Measurements from ENCODE around the gene TAF10. TPM values are rescaled to one million over a fixed set of nuclear protein-coding genes. Genes with fewer than 3 reads are reported as not detected.

TAF10 gene
- total RNA-seq, 4 donors from 2014 or later: 49.8 to 77.8 (median 65.7) TPM

DNA sequence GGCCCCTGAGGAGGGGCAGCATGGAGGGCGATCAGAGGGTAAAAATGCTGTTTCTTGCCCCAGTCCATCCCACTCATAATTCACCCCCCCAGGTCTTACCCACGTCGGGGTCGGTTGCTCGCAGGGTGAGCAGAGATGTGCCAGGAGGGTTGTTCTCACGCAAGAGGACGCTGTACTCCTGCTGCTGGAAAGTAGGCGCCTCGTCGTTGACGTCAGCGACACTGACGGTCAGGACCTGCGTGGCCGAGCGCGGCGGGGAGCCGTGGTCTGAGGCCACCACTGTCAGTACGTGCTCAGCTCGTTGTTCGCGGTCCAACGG, 17.5 kb upstream of the TAF10 start:
- intact Hi-C loops (cut with DNase I; ENCODE audit: low total_unique reads): no loop called here
- Histone ChIP-seq H3K36me3 (no peaks in the 10 kb centered on the region), H3K4me3 (no peak overlapping the region), H3K9me3 (no peaks in the 10 kb centered on the region), H3K27ac (no peak overlapping the region), H3K4me1 (no peaks in the 10 kb centered on the region), H3K27me3 (no peaks in the 10 kb centered on the region)
- in situ Hi-C loops (cut with MboI; ENCODE audit: low sequenced_read_pairs in 4 of 4): no loop called here
- ATAC-seq (no peak), DNase-seq (no peak)
- TF ChIP-seq, protein P1, sequence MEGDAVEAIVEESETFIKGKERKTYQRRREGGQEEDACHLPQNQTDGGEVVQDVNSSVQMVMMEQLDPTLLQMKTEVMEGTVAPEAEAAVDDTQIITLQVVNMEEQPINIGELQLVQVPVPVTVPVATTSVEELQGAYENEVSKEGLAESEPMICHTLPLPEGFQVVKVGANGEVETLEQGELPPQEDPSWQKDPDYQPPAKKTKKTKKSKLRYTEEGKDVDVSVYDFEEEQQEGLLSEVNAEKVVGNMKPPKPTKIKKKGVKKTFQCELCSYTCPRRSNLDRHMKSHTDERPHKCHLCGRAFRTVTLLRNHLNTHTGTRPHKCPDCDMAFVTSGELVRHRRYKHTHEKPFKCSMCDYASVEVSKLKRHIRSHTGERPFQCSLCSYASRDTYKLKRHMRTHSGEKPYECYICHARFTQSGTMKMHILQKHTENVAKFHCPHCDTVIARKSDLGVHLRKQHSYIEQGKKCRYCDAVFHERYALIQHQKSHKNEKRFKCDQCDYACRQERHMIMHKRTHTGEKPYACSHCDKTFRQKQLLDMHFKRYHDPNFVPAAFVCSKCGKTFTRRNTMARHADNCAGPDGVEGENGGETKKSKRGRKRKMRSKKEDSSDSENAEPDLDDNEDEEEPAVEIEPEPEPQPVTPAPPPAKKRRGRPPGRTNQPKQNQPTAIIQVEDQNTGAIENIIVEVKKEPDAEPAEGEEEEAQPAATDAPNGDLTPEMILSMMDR (IDR thresholded peaks at IDR 0.05 in 4 of 5, conservative IDR thresholded peaks at IDR 0.05 in 1 of 5): no peak
- no peak for TF ChIP-seq POLR2A (IDR thresholded peaks at IDR 0.05)

DNA sequence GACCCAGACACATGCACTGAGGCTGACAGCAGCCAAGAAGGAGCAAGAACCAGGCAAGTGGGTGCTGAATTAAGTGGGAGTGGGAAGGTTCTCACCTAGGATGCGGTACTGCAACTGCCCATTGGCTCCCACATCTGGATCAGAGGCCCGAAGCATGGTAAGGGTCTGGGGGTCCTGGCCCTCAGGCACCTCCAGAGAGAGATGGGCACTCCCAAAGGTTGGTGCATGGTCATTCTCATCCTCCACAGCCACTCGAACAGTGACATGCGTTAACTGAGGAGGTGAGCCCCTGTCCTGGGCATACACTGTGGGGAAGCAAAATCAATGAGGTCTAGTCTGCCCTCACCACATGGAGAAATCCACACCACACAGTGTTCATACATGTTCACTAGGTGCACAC, 16.5 kb upstream of the TAF10 start:
- no peak for TF ChIP-seq POLR2A (IDR thresholded peaks at IDR 0.05)
- TF ChIP-seq, protein P1 (IDR thresholded peaks at IDR 0.05 in 4 of 5, conservative IDR thresholded peaks at IDR 0.05 in 1 of 5): no peak
- Histone ChIP-seq H3K27ac (no peak overlapping the region), H3K27me3 (no peaks in the 10 kb centered on the region), H3K4me3 (no peak overlapping the region), H3K9me3 (no peaks in the 10 kb centered on the region), H3K4me1 (no peaks in the 10 kb centered on the region), H3K36me3 (no peaks in the 10 kb centered on the region)
- ATAC-seq (no peak), DNase-seq (no peak)
- intact Hi-C loops (cut with DNase I; ENCODE audit: low total_unique reads): no loop called here
- in situ Hi-C loops (cut with MboI; ENCODE audit: low sequenced_read_pairs in 4 of 4): no loop called here

DNA sequence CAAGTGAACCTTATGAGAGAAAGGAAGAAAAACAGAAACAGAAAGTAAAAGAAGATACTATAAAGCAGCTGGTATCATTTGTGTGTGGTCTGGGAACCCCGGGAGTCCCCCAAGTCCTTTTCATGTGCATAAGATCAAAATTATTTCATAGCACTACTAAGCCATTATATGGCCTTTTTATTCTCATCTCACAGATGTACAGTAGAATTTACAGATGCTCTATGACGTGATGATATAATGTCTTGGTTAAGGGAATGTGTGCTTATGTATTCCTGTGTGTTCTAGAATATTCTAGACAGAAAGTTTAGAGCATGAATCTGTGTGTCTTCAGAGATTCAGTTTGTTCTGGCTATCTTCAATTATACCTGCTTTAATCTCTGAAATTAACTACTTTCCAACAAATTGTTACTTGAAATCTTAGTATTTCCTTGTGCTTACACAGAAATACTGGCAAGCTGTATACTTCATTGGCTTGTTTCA, 15.8 kb upstream of the TAF10 start:
- TF ChIP-seq, protein P1 (IDR thresholded peaks at IDR 0.05 in 4 of 5, conservative IDR thresholded peaks at IDR 0.05 in 1 of 5): no peak
- TF ChIP-seq POLR2A (IDR thresholded peaks at IDR 0.05): no peak
- H3K4me3 ChIP-seq: no peak overlapping the region
- ATAC-seq: no peak
- DNase-seq: no peak
- no peaks in the 10 kb centered on the region for H3K36me3 ChIP-seq
- no peaks in the 10 kb centered on the region for H3K27me3 ChIP-seq
- in situ Hi-C loops (cut with MboI; ENCODE audit: low sequenced_read_pairs in 4 of 4) (no loop called here), intact Hi-C loops (cut with DNase I; ENCODE audit: low total_unique reads) (no loop called here)
- no peak overlapping the region for H3K27ac ChIP-seq
- no peaks in the 10 kb centered on the region for H3K4me1 ChIP-seq
- no peaks in the 10 kb centered on the region for H3K9me3 ChIP-seq

DNA sequence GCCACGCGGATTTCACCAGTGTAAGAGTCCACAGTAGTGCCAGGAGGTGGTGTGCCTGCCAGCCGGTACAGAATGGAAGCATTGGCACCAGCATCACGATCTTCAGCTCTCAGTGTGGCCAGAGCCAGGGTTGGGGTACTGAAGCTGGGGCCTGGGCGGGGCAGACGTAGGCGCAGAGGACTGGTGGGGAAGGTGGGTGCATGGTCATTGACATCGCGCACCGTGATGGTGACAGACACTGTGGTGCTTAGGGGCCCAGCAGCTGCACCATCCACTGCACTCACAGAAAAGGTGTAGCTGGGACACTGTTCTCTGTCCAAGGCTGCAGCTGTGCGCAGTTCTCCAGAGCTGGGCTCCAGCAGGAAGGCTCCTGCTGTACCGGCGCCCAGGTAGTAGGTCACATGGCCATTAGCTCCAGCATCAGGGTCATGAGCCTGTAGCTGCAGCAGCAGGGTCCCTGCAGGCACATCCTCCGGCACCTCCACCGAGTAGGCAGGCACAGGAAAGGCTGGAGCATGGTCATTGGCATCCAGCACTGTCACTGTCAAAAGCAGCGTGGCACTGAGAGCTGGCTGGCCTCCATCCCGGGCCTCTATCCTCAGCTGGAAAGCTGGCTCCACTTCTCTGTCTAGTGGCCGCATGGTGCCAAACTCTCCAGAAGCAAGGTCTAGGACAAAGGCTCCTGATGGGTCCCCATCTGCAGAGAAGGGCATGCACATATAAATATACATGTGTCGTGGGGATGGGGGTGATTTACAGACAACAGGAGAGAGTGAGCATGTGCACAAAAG, 15.2 kb upstream of the TAF10 start:
- no peaks in the 10 kb centered on the region for H3K4me1 ChIP-seq
- TF ChIP-seq POLR2A (IDR thresholded peaks at IDR 0.05): no peak
- TF ChIP-seq, protein P1 (IDR thresholded peaks at IDR 0.05 in 4 of 5, conservative IDR thresholded peaks at IDR 0.05 in 1 of 5): no peak
- DNase-seq (no peak), ATAC-seq (no peak)
- H3K4me3 ChIP-seq: no peak overlapping the region
- no peaks in the 10 kb centered on the region for H3K9me3 ChIP-seq
- no peak overlapping the region for H3K27ac ChIP-seq
- no peaks in the 10 kb centered on the region for H3K36me3 ChIP-seq
- in situ Hi-C loops (cut with MboI; ENCODE audit: low sequenced_read_pairs in 4 of 4) (no loop called here), intact Hi-C loops (cut with DNase I; ENCODE audit: low total_unique reads) (no loop called here)
- no peaks in the 10 kb centered on the region for H3K27me3 ChIP-seq
